ENCODE results near the gene VDR.

The VDR gene

GRCh38 chr12:47822863-47823262, 81.9 kb downstream of the VDR start:
- H3K4me3 ChIP-seq: no peak overlapping the region
- H3K27ac ChIP-seq: peak overlapping the region; percentile 96 to 100
- no peak for DNase-seq (ENCODE audit: low spot score)
- TF ChIP-seq, protein P1, sequence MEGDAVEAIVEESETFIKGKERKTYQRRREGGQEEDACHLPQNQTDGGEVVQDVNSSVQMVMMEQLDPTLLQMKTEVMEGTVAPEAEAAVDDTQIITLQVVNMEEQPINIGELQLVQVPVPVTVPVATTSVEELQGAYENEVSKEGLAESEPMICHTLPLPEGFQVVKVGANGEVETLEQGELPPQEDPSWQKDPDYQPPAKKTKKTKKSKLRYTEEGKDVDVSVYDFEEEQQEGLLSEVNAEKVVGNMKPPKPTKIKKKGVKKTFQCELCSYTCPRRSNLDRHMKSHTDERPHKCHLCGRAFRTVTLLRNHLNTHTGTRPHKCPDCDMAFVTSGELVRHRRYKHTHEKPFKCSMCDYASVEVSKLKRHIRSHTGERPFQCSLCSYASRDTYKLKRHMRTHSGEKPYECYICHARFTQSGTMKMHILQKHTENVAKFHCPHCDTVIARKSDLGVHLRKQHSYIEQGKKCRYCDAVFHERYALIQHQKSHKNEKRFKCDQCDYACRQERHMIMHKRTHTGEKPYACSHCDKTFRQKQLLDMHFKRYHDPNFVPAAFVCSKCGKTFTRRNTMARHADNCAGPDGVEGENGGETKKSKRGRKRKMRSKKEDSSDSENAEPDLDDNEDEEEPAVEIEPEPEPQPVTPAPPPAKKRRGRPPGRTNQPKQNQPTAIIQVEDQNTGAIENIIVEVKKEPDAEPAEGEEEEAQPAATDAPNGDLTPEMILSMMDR (IDR thresholded peaks at IDR 0.05): no peak

GRCh38 chr12:47822401-47822800, 82.4 kb downstream of the VDR start:
- no peak overlapping the region for H3K4me3 ChIP-seq
- TF ChIP-seq, protein P1 (IDR thresholded peaks at IDR 0.05): no peak
- DNase-seq (ENCODE audit: low spot score): no peak
- H3K27ac ChIP-seq: peak overlapping the region; percentile 96 to 100

GRCh38 chr12:47821346-47821706, 83.5 kb downstream of the VDR start:
- DNase-seq (ENCODE audit: low spot score): no peak
- TF ChIP-seq, protein P1 (IDR thresholded peaks at IDR 0.05): no peak
- peak overlapping the region; percentile 94 for H3K4me3 ChIP-seq
- H3K27ac ChIP-seq: peak overlapping the region; percentile 96 to 100

GRCh38 chr12:47820631-47821345, 84.0 kb downstream of the VDR start:
- peak; percentile 97 for DNase-seq (ENCODE audit: low spot score)
- TF ChIP-seq, protein P1 (IDR thresholded peaks at IDR 0.05): no peak
- peak overlapping the region; percentile 94 for H3K4me3 ChIP-seq

DNA sequence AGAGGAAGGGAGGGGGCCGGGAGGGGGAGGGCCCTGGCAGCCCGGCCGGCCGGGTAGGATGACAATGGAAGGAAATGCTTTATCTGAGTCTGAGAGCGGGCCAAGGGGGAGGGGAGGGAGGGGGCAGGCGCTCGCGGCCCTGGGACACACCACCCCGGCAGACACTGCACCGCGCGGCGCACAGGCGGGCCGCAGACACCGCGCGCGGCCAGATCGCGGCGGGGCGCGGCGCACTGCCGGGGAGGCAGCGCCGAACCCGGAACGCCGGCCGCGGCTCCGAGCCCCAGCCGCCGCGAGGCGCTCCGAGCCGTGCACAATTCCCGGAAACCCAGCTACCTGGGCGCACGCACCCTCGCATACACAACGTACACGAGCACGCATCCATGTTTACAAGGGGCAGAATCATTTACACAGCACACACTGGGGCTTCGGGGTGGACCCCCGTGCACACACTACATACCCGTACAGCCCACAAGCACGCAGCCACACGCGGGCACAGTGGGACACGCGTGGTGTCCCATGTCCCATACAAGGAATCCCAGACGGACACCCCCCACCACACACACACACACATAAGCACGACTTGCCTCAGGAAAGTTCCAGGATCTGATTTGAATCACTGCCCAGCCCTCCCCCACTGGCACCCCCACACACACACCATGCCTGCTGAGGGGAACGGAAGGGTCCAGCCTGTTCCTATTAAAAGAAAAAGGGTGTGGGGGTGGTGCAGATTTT, 84.7 kb downstream of the VDR start, which contains the start of gene HDAC7:
TSS of gene HDAC7 (minus strand) at position 8 of the 735 bp plus-strand sequence. CDS start 118 bp downstream, outside the sequence.
- peak within 1 kb of the TSS; percentile 96 to 100 for H3K27ac ChIP-seq
- H3K4me3 ChIP-seq: peak within 1 kb of the TSS; percentile 94
- DNase-seq (ENCODE audit: low spot score): peak; percentile 91
- TF ChIP-seq, protein P1 (IDR thresholded peaks at IDR 0.05): no peak

More at GRCh38 chr12:47820631-47821345, 84.0 kb downstream of the VDR start:
- H3K27ac ChIP-seq: peak overlapping the region; percentile 96 to 100

DNA sequence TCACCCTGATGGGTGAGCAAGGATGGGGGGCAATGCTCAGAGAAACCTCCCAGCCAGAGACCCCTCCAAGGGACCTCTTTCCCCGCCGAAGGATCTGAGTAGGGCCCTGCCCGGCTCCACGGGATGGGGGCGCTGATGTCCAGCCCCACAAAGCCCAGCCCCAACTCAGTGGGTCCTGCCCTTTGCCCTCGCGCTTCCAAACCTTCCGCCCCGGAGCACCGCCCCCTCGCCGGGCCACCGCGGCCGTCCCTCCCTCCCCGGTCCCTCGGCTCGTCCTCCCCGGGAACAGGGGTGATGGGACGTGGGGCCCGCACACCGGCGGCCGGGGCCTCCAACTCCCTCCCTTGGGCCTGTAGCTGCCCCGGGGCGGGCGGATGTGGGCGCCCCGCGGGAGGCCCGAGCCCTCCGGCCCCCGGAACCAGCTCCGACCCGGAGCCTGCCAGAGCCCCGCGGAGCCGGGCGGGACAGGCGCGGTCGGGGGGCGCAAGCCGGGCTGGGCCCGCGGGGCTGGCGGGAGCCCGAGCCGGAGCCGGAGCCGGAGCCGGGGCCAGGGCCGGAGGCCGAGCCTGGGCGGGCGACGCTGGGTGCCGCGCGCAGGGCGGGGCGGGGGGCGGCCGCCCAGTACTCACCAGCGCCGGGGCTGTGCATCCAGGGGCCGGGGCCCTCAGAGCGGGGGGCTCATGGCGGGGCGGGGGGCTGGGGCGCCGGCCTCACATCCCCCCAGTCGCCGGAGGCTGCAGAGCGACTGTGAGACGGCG, 85.5 kb downstream of the VDR start:
- Histone ChIP-seq H3K4me3 (peak overlapping the region; percentile 94), H3K27ac (peak overlapping the region; percentile 96 to 100)
- no peak for DNase-seq (ENCODE audit: low spot score)
- TF ChIP-seq, protein P1 (IDR thresholded peaks at IDR 0.05): no peak

Measured in coronary artery (tissue), 2 donors.